22Rv1 (cell line): ENCODE results near the gene ISCA1.

ENCODE experiments used
- ZFX ChIP-seq: fragments of 450-650 bp; IDR thresholded peaks from 2 replicates; pipeline ENCODE4 v1.6.1; 2017; ENCODE audit warnings: antibody characterized with exemption, borderline replicate concordance
- TF ChIP-seq, protein P1 (sequence below): fragments of 450-650 bp; IDR thresholded peaks from 2 replicates; pipeline ENCODE4 v1.5.1; 2017; ENCODE audit warnings: mild to moderate bottlenecking

DNA sequence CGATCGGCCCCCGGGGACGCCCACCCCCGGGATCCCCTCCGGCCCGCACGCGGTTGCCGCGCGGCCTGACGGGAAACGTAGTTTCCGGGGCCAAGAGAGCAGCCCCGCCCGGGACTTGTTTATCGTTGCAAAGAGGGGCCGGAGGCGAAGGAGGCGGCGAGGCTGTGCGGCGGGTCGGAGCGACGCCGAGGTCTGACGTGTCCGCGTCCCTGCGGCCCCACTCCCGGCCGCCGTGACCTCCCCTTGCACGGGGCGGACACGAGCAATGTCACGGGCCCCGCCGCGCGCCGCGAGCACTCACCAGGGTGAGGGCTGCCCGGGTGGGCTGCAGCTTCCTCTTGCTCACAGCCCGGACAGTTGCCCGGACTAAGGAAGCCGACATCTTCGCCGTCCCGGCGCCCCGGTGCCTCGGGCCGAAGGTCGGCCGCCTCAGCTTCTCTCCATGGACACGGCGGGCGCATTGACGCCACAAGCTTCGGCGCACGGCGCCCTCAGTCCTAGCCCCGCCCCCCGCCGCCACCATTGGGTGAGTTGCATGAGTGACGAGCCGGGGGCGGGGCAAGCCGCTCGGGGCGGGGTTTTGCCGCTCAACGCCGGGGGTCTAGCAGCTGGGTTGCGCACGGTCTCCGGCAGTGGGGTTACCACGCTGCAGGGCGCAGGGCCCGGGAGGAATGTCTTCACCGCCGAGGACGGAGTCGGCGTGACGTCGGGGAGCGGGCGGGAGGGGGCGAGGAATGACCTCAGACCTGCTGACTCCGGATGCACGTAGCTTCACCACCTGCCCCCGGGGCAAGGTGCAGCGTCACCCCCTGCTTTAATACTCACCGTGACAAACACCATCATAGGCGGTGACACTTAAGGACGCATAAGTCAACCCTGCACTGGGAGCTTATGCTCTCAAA is at the start of gene ISCA1:
- TF ChIP-seq, protein P1, sequence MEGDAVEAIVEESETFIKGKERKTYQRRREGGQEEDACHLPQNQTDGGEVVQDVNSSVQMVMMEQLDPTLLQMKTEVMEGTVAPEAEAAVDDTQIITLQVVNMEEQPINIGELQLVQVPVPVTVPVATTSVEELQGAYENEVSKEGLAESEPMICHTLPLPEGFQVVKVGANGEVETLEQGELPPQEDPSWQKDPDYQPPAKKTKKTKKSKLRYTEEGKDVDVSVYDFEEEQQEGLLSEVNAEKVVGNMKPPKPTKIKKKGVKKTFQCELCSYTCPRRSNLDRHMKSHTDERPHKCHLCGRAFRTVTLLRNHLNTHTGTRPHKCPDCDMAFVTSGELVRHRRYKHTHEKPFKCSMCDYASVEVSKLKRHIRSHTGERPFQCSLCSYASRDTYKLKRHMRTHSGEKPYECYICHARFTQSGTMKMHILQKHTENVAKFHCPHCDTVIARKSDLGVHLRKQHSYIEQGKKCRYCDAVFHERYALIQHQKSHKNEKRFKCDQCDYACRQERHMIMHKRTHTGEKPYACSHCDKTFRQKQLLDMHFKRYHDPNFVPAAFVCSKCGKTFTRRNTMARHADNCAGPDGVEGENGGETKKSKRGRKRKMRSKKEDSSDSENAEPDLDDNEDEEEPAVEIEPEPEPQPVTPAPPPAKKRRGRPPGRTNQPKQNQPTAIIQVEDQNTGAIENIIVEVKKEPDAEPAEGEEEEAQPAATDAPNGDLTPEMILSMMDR: no peak
- TF ChIP-seq ZFX: no peak
